GM12878 (cell line): ENCODE data around the gene ADCY10. TPM values are rescaled to one million over a fixed set of nuclear protein-coding genes. Genes with fewer than 3 reads are reported as not detected.

Experiments used
- ATAC-seq: fragments of 200-7000 bp; cut with Tn5 transposase; 3 replicates; pipeline ENCODE4 v1.9.1; 2020; ENCODE audit warnings: mild to moderate bottlenecking, moderate library complexity
- BruUV-seq: library from RNA; stranded (reverse); fragments of 400-500 nt; replicated peaks from 2 replicates; lab custom pipeline; 2021; lab: Mats Ljungman, UMichigan
- CTCF ChIA-PET: fragments of 300-600 bp; sonication (Branson Sonifier 250); formaldehyde crosslinking; extraction: SDS; loops from one replicate; lab custom pipeline; 2021; ENCODE audit warnings: inconsistent platforms; lab: Yijun Ruan, JAX
- POLR2A ChIA-PET: fragments of 350-600 bp; formaldehyde crosslinking; extraction: SDS; loops from one replicate; lab custom pipeline; 2021; ENCODE audit warnings: inconsistent platforms; lab: Charles Lee
- RAD21 ChIA-PET: fragments of 300-600 bp; sonication (Branson Sonifier 250); formaldehyde crosslinking; loops from one replicate; lab custom pipeline; 2023; ENCODE audit warnings: antibody characterized with exemption; ENCODE audit not compliant: unreplicated experiment; lab: Charles Lee
- SMC1A ChIA-PET: fragments of 300-600 bp; sonication (Branson Sonifier 250); formaldehyde crosslinking; loops from one replicate; lab custom pipeline; 2023; ENCODE audit not compliant: unreplicated experiment, uncharacterized antibody; lab: Charles Lee
- DNase-seq: peaks from one replicate; pipeline ENCODE4 v3.0.0-alpha.2; 2011; ENCODE audit warnings: low read depth, low spot score
- FAIRE-seq: peaks from 3 replicates; lab custom pipeline; 2011; peaks lifted over from hg19 to GRCh38; lab: Jason Lieb, UNC
- H2AFZ ChIP-seq: 2 replicates; pipeline ENCODE4 v1.6.0; 2011; ENCODE audit warnings: low read depth, low read length, control low read depth; ENCODE audit not compliant: control insufficient read depth
- H3K27ac ChIP-seq: 2 replicates; pipeline ENCODE4 v1.5.1; 2011; ENCODE audit warnings: control low read depth; ENCODE audit not compliant: control insufficient read depth, insufficient read depth
- H3K27me3 ChIP-seq, 2 experiments: replicated peaks in 1 of 2; 2 replicates each; pipeline versions ENCODE4 v1.6.0 to v1.6.1; 2011; ENCODE audit warnings: low read length in 1 of 2; ENCODE audit not compliant: control insufficient read depth in 2 of 2, insufficient read depth in 2 of 2
- H3K36me3 ChIP-seq, 2 experiments: 2 replicates each; pipeline ENCODE4 v1.5.1; 2011; ENCODE audit warnings: low read length in 1 of 2; ENCODE audit not compliant: control insufficient read depth in 2 of 2, insufficient read depth in 2 of 2
- H3K4me1 ChIP-seq: 2 replicates; pipeline ENCODE4 v1.6.1; 2011; ENCODE audit warnings: mild to moderate bottlenecking, low read length, moderate library complexity, mixed read lengths; ENCODE audit not compliant: control insufficient read depth, insufficient read depth
- H3K4me2 ChIP-seq: 2 replicates; pipeline ENCODE4 v1.6.0; 2011; ENCODE audit warnings: control low read depth; ENCODE audit not compliant: control insufficient read depth, insufficient read depth
- H3K4me3 ChIP-seq: fragments of 200-600 bp; sonication (generic); 2 replicates; pipeline ENCODE4 v1.5.1; 2016
- H3K79me2 ChIP-seq: 2 replicates; pipeline ENCODE4 v1.6.0; 2011; ENCODE audit warnings: low read length; ENCODE audit not compliant: control insufficient read depth, insufficient read depth
- H3K9ac ChIP-seq: 2 replicates; pipeline ENCODE4 v1.8.0; 2011; ENCODE audit warnings: low read length, control low read depth, mixed read lengths; ENCODE audit not compliant: control insufficient read depth, insufficient read depth
- H3K9me3 ChIP-seq: replicated peaks from 3 replicates; pipeline ENCODE4 v1.5.1; 2011; ENCODE audit warnings: mild to moderate bottlenecking, low read length; ENCODE audit not compliant: control insufficient read depth, insufficient read depth
- H4K20me1 ChIP-seq: 2 replicates; pipeline ENCODE4 v1.6.0; 2011; ENCODE audit not compliant: control insufficient read depth, insufficient read depth
- CBFB ChIP-seq: IDR thresholded peaks from 2 replicates; pipeline ENCODE4 v1.6.1; 2016; ENCODE audit warnings: antibody characterized with exemption, low read depth
- CEBPB ChIP-seq, 2 experiments: fragments of 150-350 bp in 1 of 2; IDR thresholded peaks; 2 replicates each; pipeline ENCODE4 v1.6.1; 2012 to 2014; ENCODE audit warnings: low read depth in 2 of 2, low read length in 2 of 2, borderline replicate concordance in 1 of 2, inconsistent platforms in 1 of 2
- ELK1 ChIP-seq: IDR thresholded peaks from 2 replicates; pipeline ENCODE4 v1.6.1; 2012; ENCODE audit warnings: low read depth, low read length, improper control_type of control experiment
- HDGF ChIP-seq: fragments of 450-650 bp; IDR thresholded peaks from 2 replicates; pipeline ENCODE4 v1.6.1; 2016; ENCODE audit warnings: antibody characterized with exemption
- KAT2A ChIP-seq: conservative IDR thresholded peaks from 2 replicates; pipeline ENCODE4 v1.6.1; 2011; ENCODE audit warnings: low read depth, low read length; ENCODE audit not compliant: control insufficient read depth
- KDM1A ChIP-seq: fragments of 200-600 bp; sonication (generic); IDR thresholded peaks from 2 replicates; pipeline ENCODE4 v1.6.1; 2016; ENCODE audit warnings: borderline replicate concordance
- NFYB ChIP-seq: IDR thresholded peaks from 2 replicates; pipeline ENCODE4 v1.6.1; 2011; ENCODE audit warnings: low read depth, mild to moderate bottlenecking, low read length, improper control_type of control experiment, moderate library complexity; ENCODE audit not compliant: insufficient read depth
- RFX5 ChIP-seq: IDR thresholded peaks from 2 replicates; pipeline ENCODE4 v1.6.1; 2011; ENCODE audit warnings: low read depth, low read length, improper control_type of control experiment
- SIN3A ChIP-seq: IDR thresholded peaks from 2 replicates; pipeline ENCODE4 v1.6.1; 2012; ENCODE audit warnings: low read depth, low read length, improper control_type of control experiment
- SREBF2 ChIP-seq: IDR thresholded peaks from 2 replicates; pipeline ENCODE4 v1.6.1; 2012; ENCODE audit warnings: mild to moderate bottlenecking, low read length
- TCF3 ChIP-seq: IDR thresholded peaks from 2 replicates; pipeline ENCODE4 v1.6.1; 2012; ENCODE audit warnings: low read depth, mild to moderate bottlenecking, low read length, borderline replicate concordance; ENCODE audit not compliant: insufficient read depth
- ZNF24 ChIP-seq: fragments of 450-650 bp; IDR thresholded peaks from 2 replicates; pipeline ENCODE4 v1.6.1; 2017; ENCODE audit warnings: antibody characterized with exemption, mild to moderate bottlenecking
- ZNF622 ChIP-seq: fragments of 450-650 bp; IDR thresholded peaks from 2 replicates; pipeline ENCODE4 v1.6.1; 2017; ENCODE audit warnings: mild to moderate bottlenecking, inconsistent platforms
- WGBS: methylation state at CpG from one replicate; pipeline ENCODE4 v1.1.6; 2016; ENCODE audit warnings: low lambda C conversion rate; ENCODE audit not compliant: insufficient replicate concordance, insufficient coverage; ENCODE audit errors: missing lambda C conversion rate; 5-methylcytosine and 5-hydroxymethylcytosine counted together
- in situ Hi-C: fragments of 300-500 bp; cut with MboI; formaldehyde crosslinking; loops from 9 replicates; pipeline ENCODE4 v1.14.3; 2018; ENCODE audit warnings: mixed read lengths
- intact Hi-C: fragments of 100-400 bp; cut with micrococcal nuclease; formaldehyde crosslinking; loops from one replicate; pipeline ENCODE4 v1.14.2; 2022; ENCODE audit not compliant: unreplicated experiment
- polyA plus RNA-seq, 11 experiments: library from polyadenylated mRNA; depleted of rRNA in 4 of 11; unstranded in 6 of 11; stranded (reverse) in 5 of 11; fragments of >200 nt; fragmentation: Nextera tagmentation in 4 of 11; fragmentation: Illumina TruSeq in 1 of 11; extraction: Ambion mirVana in 4 of 11; extraction: Trizol in 1 of 11; gene quantifications; 1 replicate in 1 of 11; 2 replicates in 10 of 11; pipeline versions ENCODE4 v1.2.1 to v1.2.3, GENCODE V29; 2011 to 2016; ENCODE audit warnings: inconsistent platforms in 2 of 11, missing spikeins in 2 of 11, low read depth in 1 of 11
- total RNA-seq, 4 experiments: library from RNA; depleted of rRNA in 3 of 4; stranded (reverse); fragments of >200 nt in 3 of 4; fragmentation: Illumina TruSeq in 1 of 4; extraction: Trizol in 1 of 4; gene quantifications; 2 replicates each; pipeline versions ENCODE4 v1.2.1 to v1.2.3, GENCODE V29; 2013 to 2021
- TF ChIP-seq, protein P1 (sequence below): IDR thresholded peaks from 2 replicates; pipeline ENCODE4 v1.6.1; 2011; ENCODE audit warnings: low read depth, low read length, improper control_type of control experiment, borderline replicate concordance
- TF ChIP-seq, protein P2 (sequence below): IDR thresholded peaks from 2 replicates; pipeline ENCODE4 v1.6.1; 2012; ENCODE audit warnings: mild to moderate bottlenecking, low read depth, low read length

The ADCY10 gene
- total and polyA plus RNA-seq, 10 of the 15 experiments (the other 5 are each of a cell fraction or from before 2014, with no cell fraction given), result 0.13 to 0.22 TPM; not detected in 8

DNA sequence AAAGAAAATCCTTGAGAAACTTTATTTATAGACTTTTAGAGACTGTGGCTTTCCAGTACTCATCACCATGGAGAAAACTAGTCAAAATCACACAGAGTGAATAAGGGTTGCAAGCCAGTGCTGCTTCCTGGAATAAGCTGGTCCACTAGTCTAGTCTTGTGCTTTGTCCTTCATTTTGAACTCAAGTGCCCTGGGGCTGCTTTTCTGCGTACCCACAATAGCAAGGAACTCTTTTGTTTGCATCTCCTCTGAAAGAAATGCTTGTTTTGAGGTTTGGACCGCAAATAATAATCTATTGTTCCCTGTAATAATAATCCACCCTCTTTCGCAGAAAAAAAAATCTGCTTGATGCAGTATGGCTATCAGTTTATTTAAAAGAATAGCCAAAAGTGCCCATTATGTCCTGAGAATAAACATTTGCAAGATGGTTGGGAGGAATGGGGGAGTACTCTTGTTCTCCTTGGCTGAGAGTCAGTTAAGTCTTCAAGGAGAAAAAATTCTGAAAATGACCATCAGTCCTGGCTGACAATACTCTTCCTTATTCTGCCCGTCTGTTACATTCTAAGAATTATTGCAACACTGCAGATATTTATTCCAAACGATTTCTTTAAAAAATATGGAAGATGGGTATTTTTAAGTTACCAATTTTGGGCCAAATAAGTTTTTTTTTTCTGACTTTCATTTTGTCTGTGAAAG lies 150.3 kb downstream of the ADCY10 start:
- Histone ChIP-seq H3K9ac (no peak overlapping the region), H3K4me2 (no peak overlapping the region), H3K9me3 (no peaks in the 10 kb centered on the region), H2AFZ (no peak overlapping the region), H3K36me3 (peaks cover 2 to 11% of the 10 kb centered on the region in 2 experiments), H3K79me2 (peaks cover 15% of the 10 kb centered on the region), H3K27ac (no peak overlapping the region), H4K20me1 (no peaks in the 10 kb centered on the region), H3K27me3 (no peaks in the 10 kb centered on the region), H3K4me3 (no peak overlapping the region), H3K4me1 (no peaks in the 10 kb centered on the region; the same call in 1 of the 2 replicates)
- POLR2A ChIA-PET, result no interaction called here
- in situ Hi-C loops (no loop called here), intact Hi-C loops (no loop called here)
- FAIRE-seq (no peak), ATAC-seq (no peak), DNase-seq (no peak)
- WGBS, result 93% methylated on average over 5 of the region's 5 CpGs
- RAD21 ChIA-PET, result no interaction called here
- CTCF ChIA-PET, result interaction anchor here (2.1 kb wide), 1 partner anchor 49 kb away, joined by 5 read pairs; no protein-coding TSS in a partner anchor
- TF ChIP-seq ELK1 (no peak), CEBPB (IDR thresholded peaks at IDR 0.05; ENCODE audit: borderline replicate concordance in 1 of 2, low read depth in 2 of 2, low read length in 2 of 2) (no peak), KAT2A (no peak), HDGF (no peak), TCF3 (no peak), KDM1A (no peak), SREBF2 (no peak), RFX5 (no peak), CBFB (no peak), SIN3A (no peak), ZNF24 (no peak), ZNF622 (no peak), NFYB (no peak)
- TF ChIP-seq, protein P1, sequence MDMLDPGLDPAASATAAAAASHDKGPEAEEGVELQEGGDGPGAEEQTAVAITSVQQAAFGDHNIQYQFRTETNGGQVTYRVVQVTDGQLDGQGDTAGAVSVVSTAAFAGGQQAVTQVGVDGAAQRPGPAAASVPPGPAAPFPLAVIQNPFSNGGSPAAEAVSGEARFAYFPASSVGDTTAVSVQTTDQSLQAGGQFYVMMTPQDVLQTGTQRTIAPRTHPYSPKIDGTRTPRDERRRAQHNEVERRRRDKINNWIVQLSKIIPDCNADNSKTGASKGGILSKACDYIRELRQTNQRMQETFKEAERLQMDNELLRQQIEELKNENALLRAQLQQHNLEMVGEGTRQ, result no peak
- TF ChIP-seq, protein P2, sequence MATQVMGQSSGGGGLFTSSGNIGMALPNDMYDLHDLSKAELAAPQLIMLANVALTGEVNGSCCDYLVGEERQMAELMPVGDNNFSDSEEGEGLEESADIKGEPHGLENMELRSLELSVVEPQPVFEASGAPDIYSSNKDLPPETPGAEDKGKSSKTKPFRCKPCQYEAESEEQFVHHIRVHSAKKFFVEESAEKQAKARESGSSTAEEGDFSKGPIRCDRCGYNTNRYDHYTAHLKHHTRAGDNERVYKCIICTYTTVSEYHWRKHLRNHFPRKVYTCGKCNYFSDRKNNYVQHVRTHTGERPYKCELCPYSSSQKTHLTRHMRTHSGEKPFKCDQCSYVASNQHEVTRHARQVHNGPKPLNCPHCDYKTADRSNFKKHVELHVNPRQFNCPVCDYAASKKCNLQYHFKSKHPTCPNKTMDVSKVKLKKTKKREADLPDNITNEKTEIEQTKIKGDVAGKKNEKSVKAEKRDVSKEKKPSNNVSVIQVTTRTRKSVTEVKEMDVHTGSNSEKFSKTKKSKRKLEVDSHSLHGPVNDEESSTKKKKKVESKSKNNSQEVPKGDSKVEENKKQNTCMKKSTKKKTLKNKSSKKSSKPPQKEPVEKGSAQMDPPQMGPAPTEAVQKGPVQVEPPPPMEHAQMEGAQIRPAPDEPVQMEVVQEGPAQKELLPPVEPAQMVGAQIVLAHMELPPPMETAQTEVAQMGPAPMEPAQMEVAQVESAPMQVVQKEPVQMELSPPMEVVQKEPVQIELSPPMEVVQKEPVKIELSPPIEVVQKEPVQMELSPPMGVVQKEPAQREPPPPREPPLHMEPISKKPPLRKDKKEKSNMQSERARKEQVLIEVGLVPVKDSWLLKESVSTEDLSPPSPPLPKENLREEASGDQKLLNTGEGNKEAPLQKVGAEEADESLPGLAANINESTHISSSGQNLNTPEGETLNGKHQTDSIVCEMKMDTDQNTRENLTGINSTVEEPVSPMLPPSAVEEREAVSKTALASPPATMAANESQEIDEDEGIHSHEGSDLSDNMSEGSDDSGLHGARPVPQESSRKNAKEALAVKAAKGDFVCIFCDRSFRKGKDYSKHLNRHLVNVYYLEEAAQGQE, result no peak
- SMC1A ChIA-PET, result interaction anchor here (0.5 to 1.3 kb wide), 3 partner anchors 10 to 40 kb away, joined by 3 to 4 read pairs (median 3); no protein-coding TSS in a partner anchor
- BruUV-seq, result no TSS peak
